Measurements from ENCODE around the gene NTNG2. TPM values are rescaled to one million over a fixed set of nuclear protein-coding genes. Genes with fewer than 3 reads are reported as not detected.
"Not testable (repeated sequence)": the region's sequence is repeated elsewhere in the genome, so short reads cannot be mapped to it uniquely, and the experiment has no call there.

Gene NTNG2
- total RNA-seq, 1 donor from 2014 or later: 1.0 TPM

GRCh38 chr9:132127888-132128534 lies 33.8 kb upstream of the NTNG2 start:
- Mint-ChIP-seq H3K4me3 (no peak overlapping the region), H3K9me3 (no peaks in the 10 kb centered on the region), H3K27ac (no peak overlapping the region), H3K36me3 (no peaks in the 10 kb centered on the region), H3K4me1 (peaks cover 7% of the 10 kb centered on the region), H3K27me3 (ENCODE audit: insufficient read depth, low read depth) (peaks cover 27% of the 10 kb centered on the region)
- H3K4me3 ChIP-seq: no peak overlapping the region
- no peak overlapping the region for H2AFZ ChIP-seq (replicated peaks)
- H4K20me1 ChIP-seq (ENCODE audit: low read depth): no peaks in the 10 kb centered on the region
- no peak overlapping the region for H3K9ac ChIP-seq
- no peak for TF ChIP-seq CTCF (IDR thresholded peaks at IDR 0.05)
- no peak for TF ChIP-seq EZH2 (IDR thresholded peaks at IDR 0.05)
- no peaks in the 10 kb centered on the region for H3K36me3 ChIP-seq
- H3K79me2 ChIP-seq (ENCODE audit: low read depth): no peaks in the 10 kb centered on the region
- no peaks in the 10 kb centered on the region for H3F3A ChIP-seq (ENCODE audit: low read depth)
- no peak for DNase-seq (ENCODE audit: low spot score)
- no peak overlapping the region for H3K27ac ChIP-seq
- H3K4me2 ChIP-seq: no peak overlapping the region
- no peaks in the 10 kb centered on the region for H3K9me3 ChIP-seq (ENCODE audit: low read depth)
- H3K27me3 ChIP-seq: peaks cover 33% of the 10 kb centered on the region
- H3K4me1 ChIP-seq: peaks cover 8% of the 10 kb centered on the region

GRCh38 chr9:132129535-132129934 lies 32.3 kb upstream of the NTNG2 start:
- H3K4me1 ChIP-seq: peaks cover 8% of the 10 kb centered on the region
- no peak for DNase-seq (ENCODE audit: low spot score)
- Mint-ChIP-seq H3K36me3 (no peaks in the 10 kb centered on the region), H3K27ac (no peak overlapping the region), H3K27me3 (ENCODE audit: insufficient read depth, low read depth) (peaks cover 27% of the 10 kb centered on the region), H3K4me3 (no peak overlapping the region), H3K9me3 (no peaks in the 10 kb centered on the region), H3K4me1 (peaks cover 7% of the 10 kb centered on the region)
- H3K9me3 ChIP-seq (ENCODE audit: low read depth): no peaks in the 10 kb centered on the region
- no peak overlapping the region for H3K4me2 ChIP-seq
- H3K4me3 ChIP-seq: no peak overlapping the region
- H3K79me2 ChIP-seq (ENCODE audit: low read depth): no peaks in the 10 kb centered on the region
- H2AFZ ChIP-seq (replicated peaks): no peak overlapping the region
- no peak overlapping the region for H3K27ac ChIP-seq
- H4K20me1 ChIP-seq (ENCODE audit: low read depth): no peaks in the 10 kb centered on the region
- no peaks in the 10 kb centered on the region for H3F3A ChIP-seq (ENCODE audit: low read depth)
- no peaks in the 10 kb centered on the region for H3K36me3 ChIP-seq
- no peak overlapping the region for H3K9ac ChIP-seq
- TF ChIP-seq EZH2 (IDR thresholded peaks at IDR 0.05) (no peak), EZH2phosphoT487 (IDR thresholded peaks at IDR 0.05) (no peak), CTCF (IDR thresholded peaks at IDR 0.05) (no peak)
- peaks cover 22% of the 10 kb centered on the region for H3K27me3 ChIP-seq

DNA sequence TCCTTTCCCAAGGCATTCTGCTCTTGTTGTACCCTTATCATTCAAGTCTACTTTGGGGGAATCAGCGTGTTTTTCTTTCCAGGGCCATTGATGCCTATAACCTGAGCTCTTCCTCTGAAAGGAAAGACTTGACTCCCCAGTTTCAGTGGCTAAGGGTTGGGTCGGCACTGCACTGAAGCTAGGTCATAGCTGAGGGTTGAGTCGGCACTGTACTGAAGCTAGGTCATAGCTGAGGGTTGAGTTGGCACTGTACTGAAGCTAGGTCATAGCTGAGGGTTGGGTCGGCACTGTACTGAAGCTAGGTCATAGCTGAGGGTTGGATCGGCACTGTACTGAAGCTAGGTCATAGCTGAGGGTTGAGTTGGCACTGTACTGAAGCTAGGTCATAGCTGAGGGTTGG lies 27.8 kb upstream of the NTNG2 start:
- H3K27ac Mint-ChIP-seq, H3K9me3 Mint-ChIP-seq: not testable (repeated sequence)

GRCh38 chr9:132135456-132135855 lies 26.4 kb upstream of the NTNG2 start:
- H3K79me2 ChIP-seq (ENCODE audit: low read depth): no peaks in the 10 kb centered on the region
- H3F3A ChIP-seq (ENCODE audit: low read depth): peaks cover 25% of the 10 kb centered on the region
- H3K9me3 Mint-ChIP-seq: no peaks in the 10 kb centered on the region
- no peak overlapping the region for H3K4me3 Mint-ChIP-seq
- no peak overlapping the region for H3K9ac ChIP-seq
- peaks cover 26% of the 10 kb centered on the region for H3K27me3 ChIP-seq
- no peak overlapping the region for H2AFZ ChIP-seq (replicated peaks)
- no peaks in the 10 kb centered on the region for H3K36me3 ChIP-seq
- TF ChIP-seq EZH2 (IDR thresholded peaks at IDR 0.05): no peak
- no peak for TF ChIP-seq EZH2phosphoT487 (IDR thresholded peaks at IDR 0.05)
- TF ChIP-seq CTCF (IDR thresholded peaks at IDR 0.05): no peak
- no peak overlapping the region for H3K4me2 ChIP-seq
- H3K27ac Mint-ChIP-seq: no peak overlapping the region
- H3K9me3 ChIP-seq (ENCODE audit: low read depth): no peaks in the 10 kb centered on the region
- DNase-seq (ENCODE audit: low spot score): no peak
- no peaks in the 10 kb centered on the region for H3K36me3 Mint-ChIP-seq
- no peak overlapping the region for H3K4me3 ChIP-seq
- H4K20me1 ChIP-seq (ENCODE audit: low read depth): no peaks in the 10 kb centered on the region
- H3K4me1 ChIP-seq: peaks cover 26% of the 10 kb centered on the region
- no peak overlapping the region for H3K27ac ChIP-seq
- peaks cover 12% of the 10 kb centered on the region for H3K27me3 Mint-ChIP-seq (ENCODE audit: insufficient read depth, low read depth)
- peaks cover 30% of the 10 kb centered on the region for H3K4me1 Mint-ChIP-seq

More for the DNA sequence above, 27.8 kb upstream of the NTNG2 start:
- H3K4me1 ChIP-seq: peaks cover 16% of the 10 kb centered on the region
- H3F3A ChIP-seq (ENCODE audit: low read depth): peaks cover 16% of the 10 kb centered on the region
- H3K27ac ChIP-seq; H3K36me3 Mint-ChIP-seq; H3K4me3 Mint-ChIP-seq; H3K4me3 ChIP-seq; H3K9me3 ChIP-seq (ENCODE audit: low read depth); H3K9ac ChIP-seq; H4K20me1 ChIP-seq (ENCODE audit: low read depth); H3K36me3 ChIP-seq; H3K79me2 ChIP-seq (ENCODE audit: low read depth); H3K4me2 ChIP-seq; H2AFZ ChIP-seq (replicated peaks); DNase-seq (ENCODE audit: low spot score); H3K27me3 Mint-ChIP-seq (ENCODE audit: insufficient read depth, low read depth): not testable (repeated sequence)
- H3K27me3 ChIP-seq: peaks cover 15% of the 10 kb centered on the region
- H3K4me1 Mint-ChIP-seq: peaks cover 22% of the 10 kb centered on the region
